HepG2 (cell line): ENCODE measurements around the gene TMEM229B. TPM values are rescaled to one million over a fixed set of nuclear protein-coding genes. Genes with fewer than 3 reads are reported as not detected.

Source experiments
- ATAC-seq: fragments of 200-7000 bp; cut with Tn5 transposase; 3 replicates; pipeline ENCODE4 v1.9.1; 2020; ENCODE audit warnings: mild to moderate bottlenecking, moderate library complexity
- BruUV-seq: library from RNA; stranded (reverse); fragments of 400-500 nt; replicated peaks from 2 replicates; lab custom pipeline; 2021; lab: Mats Ljungman, UMichigan
- CTCF ChIA-PET: fragments of 300-600 bp; formaldehyde crosslinking; extraction: SDS; loops from one replicate; lab custom pipeline; 2021; ENCODE audit warnings: low total read pairs, inconsistent platforms, low intra/inter-chr PET ratio; lab: Yijun Ruan, JAX
- POLR2A ChIA-PET: fragments of 350-600 bp; sonication (Branson Sonifier 250); formaldehyde crosslinking; loops from one replicate; lab custom pipeline; 2020; ENCODE audit warnings: antibody characterized with exemption, inconsistent platforms; lab: Yijun Ruan, JAX
- DNase-seq: peaks from one replicate; pipeline ENCODE4 v3.0.0-alpha.2; 2015; ENCODE audit warnings: low spot score
- FAIRE-seq: peaks from 3 replicates; lab custom pipeline; 2011; peaks lifted over from hg19 to GRCh38; lab: Jason Lieb, UNC
- H2AFZ ChIP-seq: one replicate; pipeline ENCODE4 v1.6.1; 2011; ENCODE audit warnings: low read length, inconsistent platforms
- H3K27ac ChIP-seq: fragments of 300-600 bp; 3 replicates; pipeline ENCODE4 v1.8.0; 2011; ENCODE audit warnings: mixed run types, mild to moderate bottlenecking, mixed read lengths, low read length, inconsistent platforms; ENCODE audit not compliant: insufficient read depth; ENCODE audit errors: extremely low read length
- H3K27me3 ChIP-seq, 2 experiments: fragments of 200-600 bp in 1 of 2; 2 replicates in 1 of 2; 3 replicates in 1 of 2; pipeline versions ENCODE4 v1.6.0 to v1.8.0; 2011; ENCODE audit warnings: low read length in 2 of 2, mild to moderate bottlenecking in 2 of 2, moderate library complexity in 2 of 2, inconsistent platforms in 1 of 2; ENCODE audit not compliant: insufficient read depth in 2 of 2, control insufficient read depth in 1 of 2
- H3K36me3 ChIP-seq, 2 experiments: fragments of 200-600 bp in 1 of 2; replicated peaks in 1 of 2; 2 replicates in 1 of 2; 3 replicates in 1 of 2; pipeline versions ENCODE4 v1.5.1 to v1.8.0; 2011; ENCODE audit warnings: low read length in 2 of 2, inconsistent platforms in 1 of 2; ENCODE audit not compliant: insufficient read depth in 2 of 2, control insufficient read depth in 1 of 2
- H3K4me1 ChIP-seq: 2 replicates; pipeline ENCODE4 v1.5.1; 2012; ENCODE audit warnings: low read length, inconsistent platforms; ENCODE audit not compliant: insufficient read depth
- H3K4me2 ChIP-seq: 2 replicates; pipeline ENCODE4 v1.6.0; 2011; ENCODE audit warnings: low read depth, low read length, inconsistent platforms
- H3K4me3 ChIP-seq, 3 experiments: fragments of 200-600 bp in 1 of 3; sonication (generic), shearing (Covaris generic) in 1 of 3; replicated peaks in 1 of 3; 2 replicates each; pipeline ENCODE4 v1.5.1; 2011 to 2016; ENCODE audit warnings: low read length in 3 of 3, inconsistent platforms in 2 of 3, low read depth in 2 of 3, mild to moderate bottlenecking in 2 of 3, control low read depth in 1 of 3, mixed read lengths in 1 of 3; ENCODE audit not compliant: insufficient read depth in 1 of 3
- H3K79me2 ChIP-seq: one replicate; pipeline ENCODE4 v1.6.1; 2011; ENCODE audit warnings: low read length, inconsistent platforms; ENCODE audit not compliant: insufficient read depth
- H3K9ac ChIP-seq: 2 replicates; pipeline ENCODE4 v1.6.0; 2011; ENCODE audit warnings: mild to moderate bottlenecking, low read depth, low read length, inconsistent platforms; ENCODE audit not compliant: insufficient read depth
- H3K9me3 ChIP-seq: 2 replicates; pipeline ENCODE4 v1.5.1; 2012; ENCODE audit warnings: mild to moderate bottlenecking, low read length
- H4K20me1 ChIP-seq: 2 replicates; pipeline ENCODE4 v1.6.0; 2011; ENCODE audit warnings: inconsistent platforms, mild to moderate bottlenecking, low read length, moderate library complexity; ENCODE audit not compliant: insufficient read depth
- LCORL ChIP-seq, 2 experiments: fragments of 450-650 bp in 1 of 2; sonication (generic) in 1 of 2; formaldehyde crosslinking in 1 of 2; IDR thresholded peaks; 2 replicates each; pipeline versions ENCODE4 v1.5.0 to v1.6.1; 2017 to 2020; ENCODE audit warnings: antibody characterized with exemption in 1 of 2, missing genetic modification reagents in 1 of 2
- NONO ChIP-seq, 2 experiments: fragments of 450-650 bp in 1 of 2; sonication (generic) in 1 of 2; formaldehyde crosslinking in 1 of 2; IDR thresholded peaks in 1 of 2; conservative IDR thresholded peaks in 1 of 2; 2 replicates each; pipeline versions ENCODE4 v1.6.1 to v1.8.0; 2017 to 2022; ENCODE audit warnings: mild to moderate bottlenecking in 1 of 2, missing genetic modification reagents in 1 of 2, moderate library complexity in 1 of 2
- WGBS: methylation state at CpG from one replicate; pipeline ENCODE4 v1.1.6; 2017; ENCODE audit warnings: low lambda C conversion rate; 5-methylcytosine and 5-hydroxymethylcytosine counted together
- in situ Hi-C: cut with HindIII; loops from 2 replicates; pipeline ENCODE4 v1.10.0; 2017; ENCODE audit warnings: low pct_unique_long_range_greater_than_20kb; ENCODE audit not compliant: extremely low pct_ligation_motif_present
- intact Hi-C: fragments of 100-400 bp; cut with micrococcal nuclease; formaldehyde crosslinking; loops from one replicate; pipeline ENCODE4 v1.10.0; 2022; ENCODE audit not compliant: unreplicated experiment
- polyA plus RNA-seq, 8 experiments: library from polyadenylated mRNA; depleted of rRNA in 3 of 8; stranded (reverse) in 7 of 8; unstranded in 1 of 8; fragments of >200 nt; fragmentation: Illumina TruSeq in 4 of 8; extraction: Trizol in 4 of 8; gene quantifications; 2 replicates each; pipeline versions ENCODE4 v1.2.1 to v1.2.3, GENCODE V29; 2011 to 2016; ENCODE audit warnings: low read depth in 4 of 8, missing spikeins in 1 of 8, mixed read lengths in 1 of 8; ENCODE audit not compliant: insufficient read depth in 1 of 8
- total RNA-seq, 5 experiments: library from RNA; depleted of rRNA; stranded (reverse); fragments of >200 nt; fragmentation: Illumina TruSeq; extraction: Trizol; gene quantifications; 2 replicates each; pipeline ENCODE4 v1.2.3, GENCODE V29; 2016; ENCODE audit warnings: low read depth in 1 of 5
- TF ChIP-seq, protein P1 (sequence below): sonication (generic); formaldehyde crosslinking; IDR thresholded peaks from 2 replicates; pipeline ENCODE4 v1.4.0; 2020; ENCODE audit warnings: missing genetic modification reagents

TMEM229B gene
- total and polyA plus RNA-seq, 2 of the 13 experiments (the other 11 are each of a cell fraction or from before 2014, with no cell fraction given) = 0.69 to 1.1 TPM

DNA sequence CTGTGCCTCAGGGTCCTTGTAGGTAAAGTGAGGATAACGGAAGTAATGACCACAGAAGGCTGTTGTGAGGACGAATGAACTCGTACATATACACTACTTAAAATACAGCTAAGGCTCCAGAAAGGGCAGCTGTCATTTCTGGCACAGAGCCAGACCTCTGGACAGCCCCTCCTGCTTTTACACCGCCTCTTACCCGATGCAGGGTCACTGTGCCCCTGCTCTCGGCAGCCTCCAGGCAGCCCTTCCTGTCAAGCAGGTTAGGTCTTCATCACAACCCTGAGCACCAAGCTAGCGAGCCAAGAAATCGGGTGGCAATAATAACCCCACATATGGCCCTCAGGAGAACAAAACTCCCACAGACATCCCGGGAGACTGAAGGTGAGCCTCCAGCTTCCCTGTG lies 8.5 kb downstream of the TMEM229B start:
- CTCF ChIA-PET = no interaction called here
- ATAC-seq = no peak; the same call in 2 of the 3 replicates
- no peak for FAIRE-seq

DNA sequence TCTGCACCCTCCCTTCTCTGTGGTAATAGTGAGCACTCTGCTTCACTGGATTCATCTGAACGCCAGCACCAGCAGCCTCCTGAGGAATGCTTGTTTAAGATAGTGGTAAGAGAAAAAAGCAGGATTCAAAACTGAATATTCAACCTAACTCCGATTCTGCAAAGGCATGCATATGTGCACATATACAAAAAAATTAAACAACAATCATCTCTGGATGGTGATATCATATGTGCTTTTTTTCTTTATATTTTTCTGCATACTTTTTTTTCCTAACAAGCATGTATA lies 9.8 kb downstream of the TMEM229B start:
- FAIRE-seq (no peak), ATAC-seq (no peak), DNase-seq (no peak)
- no peaks in the 10 kb centered on the region for H4K20me1 ChIP-seq
- BruUV-seq = no TSS peak
- CTCF ChIA-PET = no interaction called here
- no peaks in the 10 kb centered on the region for H3K79me2 ChIP-seq
- H3K27ac ChIP-seq = no peak overlapping the region
- H3K4me2 ChIP-seq = no peak overlapping the region
- H3K4me3 ChIP-seq = no peak overlapping the region
- no peak overlapping the region for H2AFZ ChIP-seq
- TF ChIP-seq, protein P1, sequence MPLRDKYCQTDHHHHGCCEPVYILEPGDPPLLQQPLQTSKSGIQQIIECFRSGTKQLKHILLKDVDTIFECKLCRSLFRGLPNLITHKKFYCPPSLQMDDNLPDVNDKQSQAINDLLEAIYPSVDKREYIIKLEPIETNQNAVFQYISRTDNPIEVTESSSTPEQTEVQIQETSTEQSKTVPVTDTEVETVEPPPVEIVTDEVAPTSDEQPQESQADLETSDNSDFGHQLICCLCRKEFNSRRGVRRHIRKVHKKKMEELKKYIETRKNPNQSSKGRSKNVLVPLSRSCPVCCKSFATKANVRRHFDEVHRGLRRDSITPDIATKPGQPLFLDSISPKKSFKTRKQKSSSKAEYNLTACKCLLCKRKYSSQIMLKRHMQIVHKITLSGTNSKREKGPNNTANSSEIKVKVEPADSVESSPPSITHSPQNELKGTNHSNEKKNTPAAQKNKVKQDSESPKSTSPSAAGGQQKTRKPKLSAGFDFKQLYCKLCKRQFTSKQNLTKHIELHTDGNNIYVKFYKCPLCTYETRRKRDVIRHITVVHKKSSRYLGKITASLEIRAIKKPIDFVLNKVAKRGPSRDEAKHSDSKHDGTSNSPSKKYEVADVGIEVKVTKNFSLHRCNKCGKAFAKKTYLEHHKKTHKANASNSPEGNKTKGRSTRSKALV (CRISPR knock-in tag) = no peak
- peaks cover 0 to 14% of the 10 kb centered on the region in 2 experiments; a peak in 2 of 5 replicates for H3K27me3 ChIP-seq
- in situ Hi-C loops = no loop called here
- intact Hi-C loops = no loop called here
- H3K9ac ChIP-seq = no peak overlapping the region
- no peaks in the 10 kb centered on the region for H3K36me3 ChIP-seq
- peaks cover 9% of the 10 kb centered on the region; the same call in 1 of the 2 replicates for H3K4me1 ChIP-seq
- POLR2A ChIA-PET = no interaction called here
- H3K9me3 ChIP-seq = no peaks in the 10 kb centered on the region
- 37% methylated on average over 2 of the region's 2 CpGs for WGBS

More for the DNA sequence above, 8.5 kb downstream of the TMEM229B start:
- DNase-seq = no peak
- Histone ChIP-seq H3K9me3 (no peaks in the 10 kb centered on the region), H3K4me2 (no peak overlapping the region), H3K4me1 (peaks cover 10% of the 10 kb centered on the region; the same call in 1 of the 2 replicates), H3K9ac (no peak overlapping the region), H3K27me3 (peaks cover 0 to 14% of the 10 kb centered on the region in 2 experiments; a peak in 2 of 5 replicates), H3K79me2 (no peaks in the 10 kb centered on the region), H3K4me3 (no peak overlapping the region)
- POLR2A ChIA-PET = no interaction called here
- intact Hi-C loops (no loop called here), in situ Hi-C loops (no loop called here)
- no TSS peak for BruUV-seq
- 29% methylated on average over 4 of the region's 9 CpGs for WGBS
- TF ChIP-seq NONO (IDR thresholded peaks at IDR 0.05) (no peak), NONO (CRISPR knock-in tag; conservative IDR thresholded peaks at IDR 0.05) (no peak), LCORL (IDR thresholded peaks at IDR 0.05) (peak; percentile 31; the same call in 1 of the 2 replicates), LCORL (CRISPR knock-in tag; IDR thresholded peaks at IDR 0.05) (no peak)
- TF ChIP-seq, all 625 proteins: peak for 1
- H3K36me3 ChIP-seq = no peaks in the 10 kb centered on the region
- no peak overlapping the region for H2AFZ ChIP-seq
- no peak overlapping the region for H3K27ac ChIP-seq
- H4K20me1 ChIP-seq = no peaks in the 10 kb centered on the region
